Stimulated activated CD8-positive, alpha-beta memory T cell treated with anti-CD3 and anti-CD28 coated beads, Interleukin-15, amount 100 ng/mL, for 24 hours (primary cell): ENCODE results near the gene AGAP1.

Experiments used
- DNase-seq: peaks from one replicate; pipeline ENCODE4 v3.0.0-alpha.2; 2020; ENCODE audit warnings: low read depth

The AGAP1 gene

DNA sequence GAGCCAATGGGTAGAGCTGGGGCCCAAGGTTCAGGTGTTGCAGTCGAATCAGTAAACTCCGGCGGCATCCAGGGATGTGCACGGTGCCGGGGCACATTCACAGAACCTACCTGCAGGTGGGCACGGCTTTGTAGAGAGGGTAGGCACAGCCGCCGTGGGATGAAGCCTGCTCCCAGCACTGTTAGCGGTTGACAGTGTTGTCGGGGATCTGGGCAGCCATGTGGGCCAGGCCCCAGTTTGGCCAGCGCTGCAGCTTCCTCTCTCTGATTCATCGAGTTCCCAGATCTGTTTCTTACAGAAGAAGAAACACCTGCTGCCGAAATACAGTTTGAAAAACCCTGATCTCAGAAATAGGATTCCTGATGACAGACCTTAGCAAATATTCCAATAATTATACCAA lies 274.8 kb downstream of the AGAP1 start:
- no peak for DNase-seq

DNA sequence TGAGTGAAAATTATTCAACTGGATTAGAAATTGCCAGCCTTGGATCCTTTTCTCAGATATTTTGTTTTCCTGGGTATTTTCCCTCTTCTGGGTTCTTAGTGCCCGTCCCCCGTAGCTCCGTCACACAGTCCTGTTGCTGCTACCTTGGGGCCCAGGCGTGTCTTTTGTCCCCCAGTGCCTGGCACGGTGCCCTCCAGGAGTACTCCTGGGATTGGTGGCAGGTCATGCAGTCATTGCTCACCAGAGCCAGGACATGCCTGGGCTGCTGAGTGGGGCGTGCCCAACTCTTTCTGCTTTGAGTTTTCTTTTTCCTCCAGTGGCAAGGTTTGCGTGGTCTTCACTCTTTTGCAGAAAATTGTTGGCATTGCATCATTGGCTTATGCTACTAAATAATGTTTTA lies 275.2 kb downstream of the AGAP1 start:
- no peak for DNase-seq

DNA sequence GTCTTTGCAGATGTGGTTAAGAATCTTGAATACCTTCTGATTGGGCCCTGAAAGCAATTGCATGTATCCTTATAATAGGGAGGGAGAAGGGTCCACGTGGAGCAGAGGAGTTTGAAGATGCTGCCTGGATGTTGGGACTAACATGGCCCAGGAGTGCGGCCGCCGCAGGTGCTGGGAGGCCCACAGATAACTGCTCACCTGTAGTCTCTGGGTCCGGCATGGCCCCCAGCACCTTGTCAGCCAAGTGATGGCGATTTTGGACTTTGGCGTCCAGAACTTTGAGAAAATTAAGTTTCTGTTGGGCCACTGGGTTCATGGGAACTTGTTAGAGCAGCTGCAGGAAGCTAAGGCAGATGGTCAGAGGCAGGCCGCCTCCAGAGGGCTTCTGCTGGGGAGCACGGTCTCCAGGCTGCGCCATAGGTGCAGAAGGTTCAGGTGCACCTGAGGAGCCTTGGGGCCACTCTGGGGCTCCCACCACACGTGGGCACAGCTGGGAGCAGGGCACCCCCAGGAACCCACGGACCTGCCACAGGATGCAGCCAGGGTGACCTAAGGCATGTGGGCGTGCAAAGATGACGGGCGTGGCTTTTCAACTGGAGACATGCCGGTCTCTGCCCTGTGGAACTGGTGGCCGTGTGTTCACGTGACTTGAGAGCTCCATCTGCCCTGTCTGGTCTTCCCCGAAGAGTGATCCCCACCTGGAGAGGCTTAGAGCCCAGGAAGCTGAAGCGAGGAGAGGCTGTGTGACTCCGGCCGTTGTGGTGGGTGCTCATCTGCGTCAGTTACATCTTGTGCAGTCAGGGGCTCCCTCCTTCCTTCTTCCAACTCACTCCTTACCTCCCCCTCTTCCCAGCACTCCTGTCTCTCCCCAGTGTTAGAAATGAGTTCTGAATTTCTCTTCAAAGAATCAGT lies 277.3 kb downstream of the AGAP1 start:
- no peak for DNase-seq

DNA sequence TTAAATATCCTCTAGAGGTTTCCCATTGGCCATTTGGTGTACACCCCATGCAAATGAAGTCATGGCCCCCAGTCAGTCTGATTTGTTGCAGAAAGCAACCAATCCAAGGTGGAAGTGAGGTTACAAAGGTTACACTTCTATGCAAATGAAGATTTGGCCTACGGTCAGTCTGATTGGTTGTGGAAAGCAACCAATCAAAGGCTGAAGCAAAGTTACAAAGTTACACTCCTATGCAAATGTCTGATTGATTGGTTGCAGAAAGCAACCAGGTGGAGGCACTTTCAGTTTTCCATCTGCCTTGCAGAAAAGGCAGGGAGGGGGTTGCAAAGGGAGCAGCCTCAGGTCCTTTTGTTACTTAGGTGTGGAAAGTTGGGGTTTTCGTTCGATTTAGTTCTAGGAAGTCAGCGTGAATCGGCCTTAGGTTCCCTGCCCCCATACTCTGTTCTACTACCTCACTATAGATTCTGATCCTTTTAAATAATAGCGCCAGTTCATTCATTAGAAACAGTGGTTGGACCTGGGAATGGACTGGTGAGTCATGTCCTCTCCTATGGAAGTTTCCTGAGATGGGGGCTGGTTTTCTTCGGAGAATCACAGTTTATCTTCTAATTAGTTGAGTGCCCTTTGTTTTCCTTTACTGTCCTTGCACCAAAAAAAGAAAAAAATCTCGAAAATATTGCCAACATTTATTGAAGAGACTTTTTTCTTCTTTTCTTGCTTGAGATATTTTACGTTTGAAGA lies 279.5 kb downstream of the AGAP1 start:
- DNase-seq = no peak

DNA sequence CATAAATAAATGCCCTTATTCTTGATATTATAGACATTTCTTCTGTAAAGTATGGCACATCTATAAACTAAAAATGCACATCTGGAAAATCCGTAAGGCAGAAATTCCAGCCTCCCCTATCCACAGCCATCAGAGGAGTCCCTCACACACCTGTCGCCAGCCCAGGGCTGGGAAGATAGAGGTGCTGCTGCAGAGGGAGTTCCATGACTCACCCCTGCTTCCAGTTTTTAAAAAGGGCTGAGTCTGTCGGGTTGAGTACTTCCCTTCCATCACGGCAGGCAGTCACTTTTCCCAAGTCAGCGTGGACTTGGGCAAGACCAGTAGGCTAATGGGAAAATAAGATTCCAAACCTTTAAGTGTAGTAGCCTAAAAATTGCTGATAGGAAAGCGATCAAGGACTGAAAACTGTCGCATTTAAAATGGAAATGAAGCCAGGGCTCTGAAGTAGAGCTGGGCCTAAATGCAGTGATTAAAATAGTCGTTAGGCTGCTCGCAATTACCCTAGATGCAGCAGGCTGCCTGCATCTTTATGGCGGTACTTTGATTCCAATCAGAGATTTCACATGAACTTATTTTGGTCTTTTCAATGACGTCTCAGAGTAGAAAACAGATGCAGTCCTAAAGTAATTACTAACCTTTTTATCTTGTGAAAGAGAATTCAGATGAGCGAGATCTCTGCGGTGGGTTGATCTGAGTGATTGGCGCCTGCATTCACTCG lies 280.5 kb downstream of the AGAP1 start:
- no peak for DNase-seq

DNA sequence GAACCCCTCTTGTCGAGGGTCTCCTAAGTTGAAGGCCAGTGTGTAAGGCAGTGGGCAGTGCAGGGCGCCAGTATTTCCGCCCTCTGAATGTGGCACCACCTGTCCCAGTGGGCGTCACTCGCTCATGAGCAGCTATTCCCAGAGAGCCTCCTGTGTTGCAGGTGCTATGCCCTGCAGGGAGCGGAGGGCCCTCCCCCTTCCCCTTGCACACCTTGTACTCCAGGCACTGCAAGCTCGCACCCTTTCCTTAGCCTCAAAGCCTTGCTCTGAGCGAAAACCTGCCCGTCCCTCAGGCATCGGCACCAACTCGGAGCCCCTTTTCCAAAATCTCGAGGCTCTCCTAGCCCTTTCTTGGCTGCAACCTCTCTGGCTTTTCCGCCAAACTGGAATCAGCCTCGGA lies 282.7 kb downstream of the AGAP1 start:
- no peak for DNase-seq

DNA sequence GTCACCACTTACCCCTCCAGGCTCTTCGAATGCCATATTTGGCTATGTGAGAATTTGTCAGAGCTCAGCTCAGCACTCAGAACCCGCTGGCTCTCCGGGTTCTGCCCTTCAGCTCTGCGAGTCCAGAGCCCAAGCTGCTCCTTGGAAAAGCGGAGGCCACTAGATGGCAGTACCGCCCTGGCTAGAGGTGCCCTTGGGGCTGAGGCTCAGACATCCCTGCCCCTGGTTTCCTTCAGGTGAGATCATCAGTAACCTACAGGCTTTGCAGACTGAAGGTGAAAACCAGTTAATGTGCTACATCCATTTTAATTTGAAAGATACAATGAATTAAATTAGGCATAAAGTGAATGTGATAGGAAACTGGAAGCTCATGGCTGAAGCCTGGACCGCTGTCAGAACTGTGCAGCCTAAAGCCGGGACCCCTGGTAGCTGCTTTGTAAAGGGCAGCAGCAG lies 285.6 kb downstream of the AGAP1 start:
- peak; percentile 23 for DNase-seq

DNA sequence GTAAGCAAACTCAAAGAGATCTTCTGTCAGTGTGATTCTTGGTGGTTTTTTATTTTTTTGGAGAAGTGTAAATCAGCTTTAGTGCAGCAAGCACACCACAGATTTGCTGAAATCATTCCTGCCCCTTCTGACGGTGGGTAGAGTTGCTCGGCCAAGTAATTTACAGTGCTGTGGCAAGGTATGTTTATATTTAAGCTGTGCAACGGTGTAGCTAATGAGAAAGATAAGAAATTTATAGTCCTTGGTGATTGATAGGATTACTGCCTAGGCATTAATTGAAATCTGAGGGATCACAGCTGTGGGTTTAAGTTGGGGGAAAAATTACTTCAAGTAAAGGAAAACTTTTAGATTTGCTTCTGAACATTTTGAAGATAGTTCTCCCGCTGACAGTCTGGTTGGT lies 286.6 kb downstream of the AGAP1 start:
- DNase-seq = no peak

DNA sequence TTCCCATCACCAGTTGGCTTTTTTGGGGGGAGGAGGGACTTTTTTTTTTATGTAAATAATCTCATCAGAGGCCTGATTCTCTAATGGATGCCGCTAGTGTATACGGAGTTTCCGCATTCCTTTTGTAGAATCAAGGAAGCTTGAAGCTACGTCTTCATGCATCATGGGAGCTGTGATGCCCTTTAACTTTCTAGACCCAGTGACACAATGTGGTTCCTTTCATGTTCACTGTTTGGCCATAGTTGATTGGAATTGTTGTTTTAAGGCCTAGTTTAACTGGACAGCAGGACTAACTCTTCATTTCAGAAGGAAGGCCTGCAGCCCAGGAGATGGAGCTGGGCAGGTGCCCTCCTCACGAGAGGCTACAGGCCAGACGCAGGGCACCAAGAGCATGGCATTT lies 287.9 kb downstream of the AGAP1 start:
- no peak for DNase-seq

DNA sequence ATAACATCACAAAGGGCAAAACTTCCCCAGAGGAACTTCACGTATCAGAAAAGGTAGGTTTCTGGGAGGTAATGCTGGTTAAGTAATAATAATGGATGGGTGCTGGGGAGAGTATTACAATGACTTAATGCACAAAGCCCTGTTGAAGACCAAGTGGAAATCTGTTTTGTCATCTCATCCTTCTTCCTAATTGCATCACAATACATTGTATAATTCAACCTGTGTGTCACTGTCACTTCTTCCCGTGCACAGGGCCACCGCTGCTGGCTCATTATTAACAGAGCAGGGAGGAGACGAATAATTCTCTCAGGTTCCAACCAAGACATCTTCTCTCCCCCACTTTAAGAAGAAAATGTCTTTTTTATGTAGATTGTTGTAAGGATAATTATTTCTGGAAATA lies 290.9 kb downstream of the AGAP1 start:
- no peak for DNase-seq

DNA sequence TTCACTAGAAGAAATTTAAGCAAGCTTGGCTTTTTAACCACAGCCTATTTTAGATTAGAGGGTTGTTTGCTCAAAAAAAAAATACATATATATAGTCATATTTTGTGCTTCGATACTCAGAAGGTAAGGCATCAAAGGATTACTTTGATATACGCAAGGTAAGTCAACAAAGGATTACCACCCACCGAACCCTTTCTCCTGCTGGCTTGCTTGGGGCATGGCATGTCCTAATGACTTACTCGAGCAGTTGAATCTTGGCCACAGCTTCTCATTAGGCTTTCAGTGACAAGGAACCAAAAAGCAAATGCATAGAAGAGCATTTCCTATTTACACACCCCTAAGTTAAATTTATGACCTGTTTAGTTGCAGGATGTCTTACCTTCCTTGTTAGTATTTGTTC lies 295.7 kb downstream of the AGAP1 start:
- no peak for DNase-seq

DNA sequence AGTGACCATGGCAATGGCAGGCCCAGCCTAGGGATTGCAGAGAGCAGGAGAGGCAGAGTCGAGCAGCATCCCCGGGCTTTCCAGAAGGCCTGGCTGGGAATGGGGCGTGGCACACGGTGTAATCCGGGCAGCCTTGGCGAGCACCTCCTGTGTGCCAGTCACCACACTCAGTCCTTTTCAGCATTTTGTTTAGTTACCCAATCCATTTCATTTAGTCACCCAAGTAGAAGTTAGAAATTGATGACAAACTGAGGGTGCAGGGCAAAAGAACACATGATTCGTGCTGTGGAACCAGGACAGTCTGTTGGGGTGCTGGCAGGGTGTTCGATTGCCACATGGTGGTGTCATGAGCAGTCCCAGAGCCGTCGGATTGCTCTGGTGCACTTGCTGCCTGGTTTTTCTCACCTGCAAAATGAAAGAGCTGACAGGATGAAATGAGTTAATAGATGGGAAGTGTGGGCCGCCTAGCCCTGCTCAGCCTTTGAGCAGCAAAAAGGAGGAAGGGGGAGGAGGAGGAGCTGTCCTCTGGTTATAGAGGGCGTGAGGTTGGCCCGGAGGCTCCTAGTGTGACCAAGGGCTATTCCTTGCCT lies 299.4 kb downstream of the AGAP1 start:
- DNase-seq = no peak

DNA sequence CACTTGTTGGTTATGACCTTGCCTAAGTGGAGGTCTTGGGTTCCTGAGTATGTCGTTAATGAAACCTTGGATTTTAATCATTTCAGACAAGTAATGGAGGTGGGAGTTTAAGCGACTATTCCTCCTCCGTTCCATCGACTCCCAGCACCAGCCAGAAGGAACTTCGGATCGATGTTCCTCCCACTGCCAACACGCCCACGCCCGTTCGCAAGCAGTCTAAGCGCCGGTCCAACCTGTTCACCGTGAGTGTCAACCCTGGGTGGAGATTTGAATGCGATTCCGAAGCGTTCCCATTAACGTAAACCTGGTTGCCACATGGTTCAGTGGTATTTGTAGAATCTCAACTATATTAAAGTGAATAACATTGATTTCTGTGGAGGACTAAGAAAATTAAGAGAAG lies 305.4 kb downstream of the AGAP1 start:
- DNase-seq = no peak

DNA sequence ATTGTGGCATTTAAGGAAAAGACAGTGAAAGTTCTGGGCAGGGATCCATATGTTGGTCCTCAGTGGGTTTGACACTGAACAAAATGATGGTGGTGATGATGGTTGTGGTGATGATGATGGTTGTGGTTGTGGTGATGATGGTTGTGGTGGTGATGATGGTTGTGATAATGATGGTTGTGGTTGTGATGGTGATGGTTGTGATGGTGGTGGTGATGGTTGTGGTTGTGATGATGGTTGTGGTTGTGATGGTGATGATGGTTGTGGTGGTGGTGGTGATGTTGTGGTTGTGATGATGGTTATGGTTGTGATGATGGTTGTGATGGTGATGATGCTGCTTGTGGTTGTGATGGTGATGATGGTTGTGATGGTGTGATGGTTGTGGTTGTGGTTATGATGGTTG lies 308.7 kb downstream of the AGAP1 start:
- DNase-seq = no peak

DNA sequence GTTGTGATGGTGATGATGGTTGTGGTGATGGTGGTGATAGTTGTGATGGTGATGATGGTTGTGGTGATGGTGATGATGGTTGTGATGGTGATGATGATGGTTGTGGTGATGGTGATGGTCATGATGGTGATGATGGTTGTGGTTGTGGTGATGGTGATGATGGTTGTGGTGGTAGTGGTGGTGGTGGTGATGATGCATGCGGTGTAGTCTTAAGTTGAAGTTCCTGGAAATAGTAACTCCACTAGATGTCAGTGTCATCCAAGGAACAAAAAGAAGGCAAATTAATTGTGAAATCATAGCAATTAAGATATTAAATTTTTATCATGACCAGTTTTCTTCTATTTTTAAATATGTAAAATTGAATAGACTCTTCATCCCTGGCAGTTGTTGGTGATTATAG lies 309.2 kb downstream of the AGAP1 start:
- no peak for DNase-seq

DNA sequence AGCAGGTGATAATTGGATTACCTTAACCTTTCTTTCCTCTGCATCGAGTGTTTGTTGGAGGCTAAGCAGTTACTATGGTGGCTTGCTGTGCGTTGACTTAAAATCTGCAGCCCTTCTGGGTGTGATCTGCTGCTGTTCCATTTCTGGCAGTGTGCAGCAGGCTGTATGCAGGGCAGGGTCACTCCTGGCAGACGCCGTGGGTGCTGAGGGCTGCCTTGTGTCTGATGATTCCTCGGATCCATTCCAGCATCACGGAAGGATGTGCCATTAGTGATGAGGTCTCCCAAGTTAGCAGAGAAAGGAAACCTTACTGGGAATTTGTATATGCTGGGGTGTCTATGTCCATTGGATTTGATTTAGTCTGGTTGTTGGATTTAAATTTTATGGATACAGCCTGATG lies 310.8 kb downstream of the AGAP1 start:
- no peak for DNase-seq

DNA sequence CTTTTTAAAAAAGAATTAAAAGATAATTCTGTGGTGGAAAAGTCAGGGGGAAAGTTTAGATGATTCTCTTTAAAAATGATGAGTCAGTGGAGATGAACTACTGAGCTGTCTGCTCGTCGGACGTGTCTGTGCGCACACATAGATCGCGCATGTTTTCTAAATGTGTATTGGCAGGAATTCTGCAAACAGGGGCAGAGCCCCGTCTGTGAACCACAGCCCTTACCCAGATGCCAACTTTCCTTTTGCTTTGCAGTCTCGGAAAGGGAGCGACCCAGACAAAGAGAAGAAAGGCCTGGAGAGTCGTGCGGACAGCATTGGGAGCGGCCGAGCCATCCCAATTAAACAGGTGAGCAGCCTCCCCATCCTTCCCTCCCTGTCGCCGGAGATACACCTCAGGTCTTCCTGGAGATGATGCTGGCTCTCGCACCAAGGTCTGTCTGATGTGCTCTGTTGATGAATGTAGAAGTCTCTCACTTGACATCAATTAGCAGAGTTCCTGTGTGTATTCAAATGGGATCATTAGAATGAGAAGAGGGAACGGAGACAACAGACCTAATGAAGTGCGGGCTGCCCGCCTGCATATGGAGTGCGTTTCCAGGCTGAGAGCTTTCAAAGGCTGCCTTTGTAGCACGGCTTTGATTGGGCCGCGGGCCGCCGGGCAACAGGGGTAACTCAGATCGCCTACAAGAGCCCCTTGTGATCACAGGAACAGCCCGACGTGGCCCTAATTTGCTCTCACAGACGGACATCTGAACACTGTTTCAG lies 313.3 kb downstream of the AGAP1 start:
- DNase-seq = no peak

DNA sequence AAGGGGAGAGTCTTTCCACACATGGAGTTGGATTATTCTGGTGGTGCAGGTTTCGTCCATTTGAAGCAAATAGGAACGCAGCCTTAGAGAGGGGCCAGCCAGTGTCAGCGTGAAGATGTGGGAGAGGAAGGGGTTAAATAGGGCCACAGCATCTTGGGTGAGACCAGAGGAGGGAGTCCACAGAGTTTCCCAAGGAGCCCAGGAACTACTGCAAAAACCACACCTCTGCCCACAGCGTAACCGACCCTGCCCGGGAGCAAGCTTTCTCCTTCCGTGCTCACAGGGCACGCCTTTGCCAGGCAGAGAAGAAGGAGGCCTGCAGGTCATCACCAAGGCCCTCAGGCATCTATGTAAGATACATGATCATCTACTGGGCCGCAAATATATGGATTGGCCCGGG lies 314.5 kb downstream of the AGAP1 start:
- no peak for DNase-seq

DNA sequence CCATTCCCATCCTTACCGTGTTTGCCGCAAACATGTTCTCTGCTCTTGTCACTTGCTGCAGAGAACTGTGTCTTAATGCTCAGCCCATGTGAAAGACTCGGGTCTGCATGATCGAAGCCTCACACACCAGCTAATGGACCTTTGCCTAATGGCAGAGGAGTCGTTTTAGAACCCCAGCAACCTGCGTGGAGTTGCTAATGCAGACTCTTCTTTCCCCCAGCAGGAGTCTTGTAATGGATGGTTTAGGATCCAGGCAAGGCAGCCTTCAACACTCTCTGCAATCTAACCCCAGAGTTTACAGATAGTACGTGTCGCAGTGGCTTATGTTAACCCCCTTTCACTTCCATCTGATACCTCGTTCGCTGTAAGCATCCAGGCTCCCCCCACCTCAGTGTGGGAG lies 316.4 kb downstream of the AGAP1 start:
- no peak for DNase-seq

DNA sequence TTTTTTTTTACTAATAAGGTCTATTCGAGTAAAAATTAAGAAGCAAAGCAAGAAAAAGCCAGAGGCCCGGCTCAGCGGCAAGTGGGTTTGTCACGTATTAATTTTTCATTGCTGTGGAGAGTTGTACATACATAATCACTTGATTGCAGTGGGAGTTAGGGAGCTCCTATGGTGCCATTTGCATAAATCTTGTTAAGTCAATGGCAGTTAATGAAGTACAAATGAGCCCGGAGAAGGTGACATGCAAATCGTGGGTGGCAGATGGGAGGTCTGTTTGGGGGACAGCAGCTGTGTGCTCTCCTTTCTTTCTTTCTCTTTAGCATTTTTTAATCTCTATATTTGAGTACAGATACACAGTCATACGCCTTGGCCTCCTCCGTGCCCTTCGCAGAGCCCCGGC lies 317.0 kb downstream of the AGAP1 start:
- no peak for DNase-seq

DNA sequence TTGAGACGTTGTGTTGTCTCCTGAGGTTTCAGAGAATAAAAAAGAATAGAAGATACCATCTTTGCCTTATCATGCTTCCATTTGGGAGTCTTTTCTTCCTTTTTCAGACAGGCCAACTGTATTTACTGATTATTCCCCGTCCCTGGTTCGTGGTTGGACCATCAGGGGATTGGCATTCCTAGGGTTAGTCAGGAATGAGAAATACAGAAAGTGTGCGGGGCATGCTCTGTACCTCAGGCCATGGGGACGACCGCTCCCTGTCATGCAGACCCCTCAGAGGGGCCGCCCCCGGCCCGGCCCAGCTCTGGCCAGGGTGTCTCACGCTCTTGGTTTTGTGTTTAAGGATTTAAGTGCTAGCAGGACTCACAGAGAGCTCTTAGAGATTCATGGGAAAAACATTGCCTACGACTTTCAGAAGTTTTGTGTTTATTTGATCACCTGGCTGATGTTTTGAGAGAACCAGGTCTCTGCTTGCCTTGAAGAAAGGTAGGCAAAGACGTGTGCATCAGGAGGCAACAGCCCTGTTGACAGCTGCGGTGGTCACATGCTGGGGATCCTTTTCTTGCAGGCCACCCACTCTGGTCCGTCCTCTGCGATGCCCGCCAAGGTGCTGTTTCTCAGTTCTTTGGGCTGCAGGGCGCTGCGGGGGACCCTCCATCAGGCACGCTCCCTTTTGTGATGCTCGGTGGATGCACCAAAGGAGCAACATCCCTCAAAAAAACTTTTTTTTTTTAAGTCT lies 317.8 kb downstream of the AGAP1 start:
- DNase-seq = no peak
